GM06990 (cell line): ENCODE results near the gene SLC25A51.

Source experiments
- DNase-seq: peaks from one replicate; pipeline ENCODE4 v3.0.0-alpha.2; 2011; ENCODE audit not compliant: insufficient read length; ENCODE audit errors: extremely low read depth
- H3K27me3 ChIP-seq: replicated peaks from 2 replicates; pipeline ENCODE4 v1.6.0; 2011; ENCODE audit warnings: low read length; ENCODE audit not compliant: control insufficient read depth, insufficient read depth
- H3K36me3 ChIP-seq: 2 replicates; pipeline ENCODE4 v1.5.1; 2011; ENCODE audit warnings: low read length; ENCODE audit not compliant: control insufficient read depth, insufficient read depth
- H3K4me3 ChIP-seq: replicated peaks from 2 replicates; pipeline ENCODE4 v1.5.1; 2011; ENCODE audit warnings: low read depth, mild to moderate bottlenecking, control low read depth, low read length
- TF ChIP-seq, protein P1 (sequence below): IDR thresholded peaks from 2 replicates; pipeline ENCODE4 v1.5.1; 2011; ENCODE audit warnings: low read length, control low read depth, mild to moderate bottlenecking, inconsistent platforms; ENCODE audit not compliant: insufficient read depth, poor library complexity, severe bottlenecking

The SLC25A51 gene

DNA sequence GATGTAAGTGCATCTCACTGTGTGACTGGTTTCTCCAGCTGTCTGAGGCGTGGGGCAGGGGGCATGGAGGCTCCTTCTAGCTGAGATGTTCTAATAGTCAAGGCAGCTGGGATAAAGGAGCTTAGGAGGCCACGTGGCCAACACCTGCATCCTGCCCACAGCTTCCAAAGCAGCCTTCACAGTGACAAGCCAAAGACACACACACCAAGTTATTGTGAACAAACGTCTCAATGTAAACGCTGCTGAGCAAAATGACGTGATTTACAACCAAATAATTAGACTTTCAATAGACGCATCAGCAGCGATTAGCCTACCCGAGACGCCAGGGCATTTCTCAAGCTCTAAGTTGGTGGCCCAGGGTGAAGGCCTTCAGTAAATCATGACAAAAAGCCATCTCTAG lies 23.2 kb upstream of the SLC25A51 start:
- Histone ChIP-seq H3K27me3 (no peaks in the 10 kb centered on the region), H3K36me3 (no peaks in the 10 kb centered on the region), H3K4me3 (no peak overlapping the region)
- no peak for DNase-seq
- TF ChIP-seq, protein P1, sequence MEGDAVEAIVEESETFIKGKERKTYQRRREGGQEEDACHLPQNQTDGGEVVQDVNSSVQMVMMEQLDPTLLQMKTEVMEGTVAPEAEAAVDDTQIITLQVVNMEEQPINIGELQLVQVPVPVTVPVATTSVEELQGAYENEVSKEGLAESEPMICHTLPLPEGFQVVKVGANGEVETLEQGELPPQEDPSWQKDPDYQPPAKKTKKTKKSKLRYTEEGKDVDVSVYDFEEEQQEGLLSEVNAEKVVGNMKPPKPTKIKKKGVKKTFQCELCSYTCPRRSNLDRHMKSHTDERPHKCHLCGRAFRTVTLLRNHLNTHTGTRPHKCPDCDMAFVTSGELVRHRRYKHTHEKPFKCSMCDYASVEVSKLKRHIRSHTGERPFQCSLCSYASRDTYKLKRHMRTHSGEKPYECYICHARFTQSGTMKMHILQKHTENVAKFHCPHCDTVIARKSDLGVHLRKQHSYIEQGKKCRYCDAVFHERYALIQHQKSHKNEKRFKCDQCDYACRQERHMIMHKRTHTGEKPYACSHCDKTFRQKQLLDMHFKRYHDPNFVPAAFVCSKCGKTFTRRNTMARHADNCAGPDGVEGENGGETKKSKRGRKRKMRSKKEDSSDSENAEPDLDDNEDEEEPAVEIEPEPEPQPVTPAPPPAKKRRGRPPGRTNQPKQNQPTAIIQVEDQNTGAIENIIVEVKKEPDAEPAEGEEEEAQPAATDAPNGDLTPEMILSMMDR, result no peak

DNA sequence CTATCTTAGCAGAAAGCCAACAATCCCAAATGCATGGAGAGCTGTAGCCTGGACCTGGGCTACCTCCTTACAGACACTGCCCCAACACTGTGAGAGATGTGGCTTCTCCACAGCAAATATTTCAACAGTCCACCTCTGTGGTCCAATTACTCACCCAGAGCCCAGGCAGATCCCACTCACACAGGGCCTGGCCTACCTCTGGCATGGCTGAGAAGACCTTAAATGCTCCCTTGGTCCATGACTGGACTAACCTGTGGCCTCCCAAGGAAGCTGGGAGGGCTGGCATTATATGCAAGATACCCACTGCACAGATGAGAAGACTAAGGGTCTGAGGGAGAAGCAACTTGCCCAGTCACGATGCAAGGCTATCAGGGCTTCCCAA lies 22.8 kb upstream of the SLC25A51 start:
- Histone ChIP-seq H3K27me3 (no peaks in the 10 kb centered on the region), H3K36me3 (no peaks in the 10 kb centered on the region), H3K4me3 (no peak overlapping the region)
- TF ChIP-seq, protein P1, result no peak
- no peak for DNase-seq

DNA sequence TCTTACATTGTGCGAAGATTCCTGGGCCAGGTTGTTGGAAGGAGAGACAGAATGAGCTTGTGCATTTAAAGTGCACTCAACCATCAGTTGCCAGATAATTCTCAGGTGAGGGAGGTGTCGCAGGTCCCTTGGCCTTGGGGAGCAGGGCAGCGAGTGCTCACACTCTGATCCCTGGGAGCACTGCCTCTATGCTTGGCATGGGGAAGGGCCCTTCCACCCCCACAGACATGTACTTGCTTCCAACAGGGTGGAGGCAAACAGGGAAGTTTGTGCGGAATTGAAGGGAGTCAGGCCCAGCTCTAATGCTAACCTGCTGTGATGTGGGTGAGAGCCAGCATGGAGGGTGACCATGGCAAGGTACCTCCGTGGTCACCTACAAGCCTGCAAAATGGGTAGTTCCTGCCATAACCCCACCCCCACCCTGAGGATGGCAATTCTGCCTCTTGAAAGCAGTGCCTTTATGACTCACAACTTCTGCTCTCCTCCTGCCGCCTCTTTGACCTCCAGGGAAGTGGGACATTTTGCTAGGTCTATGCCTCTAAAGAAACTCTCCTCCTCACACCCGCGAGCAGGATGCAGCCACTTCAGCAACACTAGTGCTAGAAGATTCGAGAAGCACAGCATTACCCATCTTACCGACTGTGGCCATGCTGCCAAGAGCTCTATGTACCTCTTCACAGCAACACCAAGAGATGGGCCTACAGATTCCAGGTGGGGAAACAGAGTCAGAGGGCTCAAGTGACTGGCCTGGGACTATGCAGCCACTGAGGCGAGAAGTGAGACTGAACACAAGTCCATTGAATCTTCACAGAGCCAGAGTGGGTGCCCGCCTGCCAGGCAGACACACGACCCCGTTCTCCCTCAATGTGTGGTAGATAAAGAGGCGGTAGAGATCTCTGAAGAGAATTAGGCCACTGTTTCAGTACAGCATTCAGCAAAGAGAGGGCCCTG lies 22.1 kb upstream of the SLC25A51 start:
- Histone ChIP-seq H3K27me3 (no peaks in the 10 kb centered on the region), H3K36me3 (no peaks in the 10 kb centered on the region), H3K4me3 (no peak overlapping the region)
- TF ChIP-seq, protein P1, result no peak
- no peak for DNase-seq

DNA sequence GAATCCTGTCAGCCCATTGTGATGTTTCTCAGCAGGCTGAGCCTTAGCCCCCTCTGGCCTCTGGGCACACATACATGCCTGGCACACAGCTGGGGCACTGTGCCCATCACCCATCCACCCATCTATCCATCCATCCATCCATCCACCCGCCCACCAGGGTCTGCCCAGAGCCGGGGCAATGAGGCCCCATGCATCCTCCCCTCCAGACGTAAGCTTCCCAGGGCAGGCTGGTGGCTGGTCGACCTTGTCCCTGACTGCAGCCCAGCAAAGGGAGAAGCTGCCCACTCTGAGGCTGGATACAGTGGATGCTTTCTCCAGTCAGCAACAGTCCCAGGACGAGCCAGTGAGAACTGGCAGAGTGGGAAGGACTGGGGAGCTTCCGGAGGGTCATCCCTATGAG lies 21.1 kb upstream of the SLC25A51 start:
- Histone ChIP-seq H3K4me3 (no peak overlapping the region), H3K27me3 (no peaks in the 10 kb centered on the region), H3K36me3 (no peaks in the 10 kb centered on the region)
- TF ChIP-seq, protein P1, result no peak
- no peak for DNase-seq

DNA sequence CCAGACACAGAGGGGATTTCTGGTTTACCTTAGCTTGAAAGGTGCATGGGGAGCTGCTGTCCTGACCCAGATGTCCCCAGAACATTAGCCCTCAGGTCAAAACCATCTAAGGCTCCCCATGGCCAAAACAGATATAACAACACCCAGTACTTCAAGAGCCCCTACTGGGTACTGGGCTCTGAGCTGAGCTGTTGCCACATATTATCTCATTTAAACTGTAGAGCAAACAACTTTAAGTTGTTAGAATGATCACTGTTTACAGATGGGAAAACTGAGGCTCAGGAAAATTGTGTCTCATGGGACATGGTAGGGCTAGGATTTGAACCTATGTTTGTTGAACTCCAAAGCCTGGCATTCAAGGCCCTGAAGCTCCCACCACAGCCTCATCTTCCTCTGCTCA lies 20.6 kb upstream of the SLC25A51 start:
- Histone ChIP-seq H3K4me3 (no peak overlapping the region), H3K27me3 (no peaks in the 10 kb centered on the region), H3K36me3 (no peaks in the 10 kb centered on the region)
- DNase-seq, result no peak
- TF ChIP-seq, protein P1, result no peak
